Right forelimb (tissue), 1 donor: ENCODE results near the gene ZNF763.
"Not testable (repeated sequence)": the region's sequence is repeated elsewhere in the genome, so short reads cannot be mapped to it uniquely, and the experiment has no call there.

ENCODE experiments used
- DNase-seq: peaks from one replicate; pipeline ENCODE4 v3.0.0-alpha.2; 2018

The ZNF763 gene

DNA sequence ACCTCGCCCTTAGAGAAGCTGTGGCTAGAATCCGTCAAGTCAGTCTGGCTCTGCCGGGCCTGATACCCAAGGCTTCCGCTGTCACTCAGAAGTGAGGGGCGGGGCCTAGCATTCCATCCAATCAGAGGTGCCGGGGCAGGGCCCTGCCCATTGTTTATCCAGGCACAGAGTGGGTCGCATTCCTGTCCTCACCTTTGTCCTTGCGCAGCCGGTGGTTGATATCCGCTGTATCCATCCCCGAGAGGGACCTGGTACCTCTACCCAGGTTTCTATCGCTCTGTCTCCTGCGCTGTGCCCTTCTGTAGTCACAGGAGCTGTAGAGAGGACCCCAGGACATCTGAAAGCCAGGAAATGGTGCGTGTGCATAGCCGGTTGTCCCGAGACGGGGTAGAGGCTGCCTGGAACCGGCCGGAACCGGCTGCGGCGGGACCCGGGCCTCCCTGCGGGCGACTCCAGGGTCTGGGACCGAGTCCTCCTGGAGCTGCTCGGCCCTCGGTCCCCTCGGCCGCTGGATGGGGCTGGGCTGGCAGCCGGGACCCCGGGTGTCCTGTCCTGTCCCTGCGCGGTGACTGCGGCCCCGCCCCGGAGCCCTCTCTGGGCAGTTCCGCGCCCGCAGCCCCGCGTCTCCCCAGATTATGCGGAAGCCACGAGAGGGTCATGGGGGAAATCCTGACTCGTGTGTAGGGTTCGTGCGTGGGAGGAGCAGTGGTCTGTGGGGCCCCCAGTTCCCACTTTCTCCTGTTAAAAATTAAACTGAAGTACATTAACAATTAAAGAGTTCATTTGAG lies at the start of gene ZNF763:
Gene ZNF763, plus strand, starts transcription at position 183 of the 788 bp plus-strand sequence. Its CDS starts 169 bp downstream, at position 352.
- peak; percentile 91 for DNase-seq

DNA sequence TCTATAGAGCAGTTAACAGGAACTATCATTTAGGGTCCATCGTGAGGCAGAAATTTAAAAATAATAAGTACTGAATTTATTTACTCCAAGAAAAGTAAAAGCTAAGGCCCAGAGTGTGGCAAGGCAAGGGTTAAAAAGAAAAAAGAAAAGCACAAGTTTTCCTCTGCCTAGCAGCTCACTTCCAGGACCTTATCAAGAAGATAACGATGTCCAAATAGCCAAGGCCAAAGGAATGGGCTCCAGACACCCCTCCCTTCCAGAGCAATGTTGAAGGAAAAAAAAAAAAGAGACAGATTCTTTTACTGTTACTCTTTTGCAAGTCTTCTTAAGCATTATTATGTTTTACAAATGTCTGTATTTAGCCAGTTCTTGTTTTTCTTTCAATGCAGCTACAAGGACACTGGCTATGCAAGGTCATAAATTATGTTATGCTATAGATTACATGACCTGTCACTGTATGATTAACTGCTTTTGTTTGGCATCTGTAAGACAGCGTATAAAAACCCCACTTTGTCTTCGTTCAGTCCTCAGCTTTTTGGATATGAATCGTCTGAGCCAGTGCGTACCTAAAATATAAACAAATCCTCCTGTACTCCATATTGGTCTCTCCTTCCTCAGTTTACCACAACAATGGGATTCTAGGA lies 42.9 kb upstream of the ZNF763 start:
- no peak for DNase-seq

DNA sequence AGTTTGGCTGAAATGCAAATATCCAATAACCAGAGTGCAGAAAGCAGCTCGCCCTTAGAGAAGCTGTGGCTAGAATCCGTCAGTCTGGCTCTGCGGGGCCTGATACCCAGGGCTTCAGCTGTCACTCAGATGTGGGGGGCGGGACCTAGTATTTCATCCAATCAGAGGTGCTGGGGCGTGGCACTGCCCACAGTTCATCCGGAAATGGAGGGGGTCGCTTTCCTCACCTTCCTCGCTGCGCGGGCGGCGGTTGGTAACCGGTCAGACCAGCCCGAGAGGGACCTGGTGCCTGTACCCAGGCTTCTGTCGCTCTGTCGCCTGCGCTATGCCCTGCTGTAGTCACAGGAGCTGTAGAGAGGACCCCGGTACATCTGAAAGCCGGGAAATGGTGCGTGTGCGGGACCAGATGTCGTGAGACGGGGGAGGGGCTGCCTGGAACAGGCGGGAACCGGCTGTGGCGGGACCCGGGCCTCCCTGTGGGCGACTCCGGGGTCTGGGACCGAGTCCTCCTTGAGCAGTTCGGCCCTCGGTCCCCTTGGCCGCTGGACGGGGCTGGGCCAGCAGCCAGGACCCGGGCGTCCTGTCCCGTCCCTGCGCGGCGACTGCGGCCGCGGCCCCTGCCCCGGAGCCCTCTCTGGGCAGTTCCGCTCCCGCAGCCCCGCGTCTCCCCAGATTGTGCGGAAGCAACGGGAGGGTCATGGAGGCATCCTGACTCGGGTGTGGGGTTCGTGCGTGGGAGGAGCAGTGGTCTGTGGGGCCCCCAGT lies 39.8 kb upstream of the ZNF763 start, which contains the start of gene ZNF700:
Gene ZNF700, plus strand, starts transcription at position 222 of the 765 bp plus-strand sequence. Its CDS starts 104 bp downstream, at position 326.
- DNase-seq, result peak; percentile 96

DNA sequence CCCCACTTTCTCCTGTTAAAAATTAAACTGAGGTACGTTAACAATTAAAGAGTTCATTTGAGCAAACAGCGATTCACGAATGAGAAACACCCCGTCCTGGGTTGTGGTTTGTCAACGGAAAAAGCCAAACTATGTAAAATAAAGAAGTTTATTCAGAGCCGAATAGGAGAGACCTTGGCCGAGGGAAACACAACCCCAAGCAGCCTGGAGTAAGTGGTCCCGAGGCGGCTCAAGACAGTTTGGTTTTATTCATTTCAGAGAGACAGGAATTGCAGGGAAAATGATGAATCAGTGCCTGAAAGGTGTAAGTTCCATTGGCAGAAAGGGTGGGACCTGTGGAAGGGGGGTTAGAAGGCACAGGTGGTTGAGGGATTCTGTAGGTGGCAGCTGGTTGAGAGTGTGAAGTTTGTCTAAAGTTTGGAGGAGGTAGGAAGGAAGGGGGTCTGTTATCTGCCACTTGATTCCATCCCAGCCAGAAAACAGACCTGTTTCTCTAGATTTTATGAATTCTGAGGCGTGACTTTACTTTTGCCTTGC lies 39.1 kb upstream of the ZNF763 start:
- not testable (repeated sequence) for DNase-seq

DNA sequence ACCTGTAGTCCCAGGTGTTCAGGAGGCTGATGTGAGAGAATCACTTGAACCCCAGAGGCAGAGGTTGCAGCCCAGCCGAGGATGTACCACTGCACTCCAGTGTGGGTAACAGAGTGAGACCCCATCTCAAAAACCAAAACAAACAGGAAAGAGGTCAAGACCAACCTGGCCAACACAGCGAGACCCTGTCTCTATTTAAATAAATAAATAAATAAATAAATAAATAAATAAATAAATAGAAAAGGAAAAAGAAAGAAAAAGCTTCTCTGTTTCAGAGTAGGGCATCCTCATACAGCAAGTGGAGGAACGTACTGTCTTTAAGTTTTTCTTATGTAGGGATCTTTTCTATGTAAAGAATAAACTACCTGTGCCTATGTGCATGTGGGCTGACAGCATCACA lies 37.6 kb upstream of the ZNF763 start:
- no peak for DNase-seq

DNA sequence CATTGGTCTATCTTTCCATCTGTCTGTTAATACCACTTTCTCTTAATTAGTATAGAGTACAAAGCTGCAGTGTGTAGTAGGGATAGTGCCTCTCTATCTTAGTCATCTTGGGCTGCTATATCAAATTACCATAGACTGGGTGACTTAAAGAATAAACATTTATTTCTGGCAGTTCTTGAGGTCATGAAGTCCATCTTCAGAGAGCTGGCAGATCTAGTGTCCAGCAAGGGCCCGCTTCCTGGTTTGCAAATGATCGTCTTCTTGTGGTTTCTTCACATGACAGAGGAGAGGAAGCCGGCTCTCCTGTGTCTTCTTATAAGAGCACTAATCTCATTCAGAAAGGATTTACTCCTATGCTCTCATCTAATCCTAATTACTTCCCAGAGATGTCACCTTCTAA lies 33.8 kb upstream of the ZNF763 start:
- DNase-seq, result no peak

DNA sequence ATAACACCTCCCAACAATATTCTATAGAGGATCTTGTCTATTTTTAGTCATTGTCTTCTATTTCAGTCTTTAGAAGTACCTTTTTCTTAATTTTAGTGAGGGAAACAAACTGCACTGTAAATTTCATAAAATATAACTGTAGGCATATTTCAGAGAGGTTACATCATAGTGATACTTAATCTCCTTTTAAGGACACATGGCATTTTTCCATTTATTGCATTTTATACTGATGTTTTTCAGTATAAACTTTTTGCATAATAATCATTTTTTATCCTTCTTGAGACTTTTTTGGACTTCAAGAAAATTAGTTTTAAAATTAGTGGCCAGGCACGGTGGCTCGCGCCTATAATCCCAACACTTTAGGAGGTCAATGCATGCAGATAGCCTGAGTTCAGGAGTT lies 33.3 kb upstream of the ZNF763 start:
- DNase-seq, result no peak

DNA sequence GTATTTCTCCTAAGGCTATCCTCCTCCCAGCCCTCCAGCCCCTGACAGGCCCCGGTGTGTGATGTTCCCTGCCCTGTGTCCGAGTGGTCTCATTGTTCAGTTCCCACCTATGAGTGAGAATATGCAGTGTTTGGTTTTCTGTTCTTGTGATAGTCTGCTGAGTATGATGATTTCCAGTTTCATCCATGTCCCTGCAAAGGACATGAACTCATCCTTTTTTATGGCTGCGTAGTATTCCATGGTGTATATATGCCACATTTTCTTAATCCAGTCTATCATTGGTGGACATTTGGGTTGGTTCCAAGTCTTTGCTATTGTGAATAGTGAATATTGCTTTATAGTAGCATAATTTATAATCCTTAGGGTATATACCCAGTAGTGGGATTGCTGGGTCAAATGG lies 29.0 kb upstream of the ZNF763 start:
- DNase-seq, result not testable (repeated sequence)

DNA sequence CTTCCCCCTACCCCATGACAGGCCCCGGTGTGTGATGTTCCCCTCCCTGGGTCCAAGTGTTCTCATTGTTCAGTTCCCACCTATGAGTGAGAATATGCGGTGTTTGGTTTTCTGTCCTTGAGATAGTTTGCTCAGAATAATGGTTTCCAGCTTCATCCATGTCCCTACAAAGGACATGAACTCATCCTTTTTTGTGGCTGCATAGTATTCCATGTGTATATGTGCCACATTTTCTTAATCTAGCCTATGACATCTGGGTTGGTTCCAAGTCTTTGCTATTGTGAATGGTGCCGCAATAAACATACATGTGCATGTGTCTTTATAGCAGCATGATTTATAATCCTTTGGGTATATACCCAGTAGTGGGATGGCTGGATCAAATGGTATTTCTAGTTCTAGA lies 26.5 kb upstream of the ZNF763 start:
- DNase-seq, result not testable (repeated sequence)

DNA sequence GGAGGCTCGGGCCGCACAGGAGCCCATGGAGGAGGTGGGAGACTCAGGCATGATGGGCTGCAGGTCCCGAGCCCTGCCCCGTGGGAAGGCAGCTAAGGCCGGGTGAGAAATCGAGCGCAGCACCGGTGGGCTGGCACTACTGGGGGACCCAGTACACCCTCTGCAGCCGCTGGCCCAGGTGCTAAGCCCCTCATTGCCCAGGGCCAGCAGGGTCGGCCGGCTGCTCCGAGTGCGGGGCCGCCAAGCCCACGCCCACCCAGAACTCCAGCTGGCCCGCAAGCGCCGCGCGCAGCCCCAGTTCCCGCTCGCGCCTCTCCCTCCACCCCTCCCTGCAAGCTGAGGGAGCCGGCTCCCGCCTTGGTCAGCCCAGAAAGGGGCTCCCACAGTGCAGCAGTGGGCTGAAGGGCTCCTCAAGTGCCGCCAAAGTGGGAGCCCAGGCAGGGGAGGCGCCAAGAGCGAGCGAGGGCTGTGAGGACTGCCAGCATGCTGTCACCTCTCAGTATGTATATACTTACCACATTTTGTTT lies 23.4 kb upstream of the ZNF763 start:
- not testable (repeated sequence) for DNase-seq

DNA sequence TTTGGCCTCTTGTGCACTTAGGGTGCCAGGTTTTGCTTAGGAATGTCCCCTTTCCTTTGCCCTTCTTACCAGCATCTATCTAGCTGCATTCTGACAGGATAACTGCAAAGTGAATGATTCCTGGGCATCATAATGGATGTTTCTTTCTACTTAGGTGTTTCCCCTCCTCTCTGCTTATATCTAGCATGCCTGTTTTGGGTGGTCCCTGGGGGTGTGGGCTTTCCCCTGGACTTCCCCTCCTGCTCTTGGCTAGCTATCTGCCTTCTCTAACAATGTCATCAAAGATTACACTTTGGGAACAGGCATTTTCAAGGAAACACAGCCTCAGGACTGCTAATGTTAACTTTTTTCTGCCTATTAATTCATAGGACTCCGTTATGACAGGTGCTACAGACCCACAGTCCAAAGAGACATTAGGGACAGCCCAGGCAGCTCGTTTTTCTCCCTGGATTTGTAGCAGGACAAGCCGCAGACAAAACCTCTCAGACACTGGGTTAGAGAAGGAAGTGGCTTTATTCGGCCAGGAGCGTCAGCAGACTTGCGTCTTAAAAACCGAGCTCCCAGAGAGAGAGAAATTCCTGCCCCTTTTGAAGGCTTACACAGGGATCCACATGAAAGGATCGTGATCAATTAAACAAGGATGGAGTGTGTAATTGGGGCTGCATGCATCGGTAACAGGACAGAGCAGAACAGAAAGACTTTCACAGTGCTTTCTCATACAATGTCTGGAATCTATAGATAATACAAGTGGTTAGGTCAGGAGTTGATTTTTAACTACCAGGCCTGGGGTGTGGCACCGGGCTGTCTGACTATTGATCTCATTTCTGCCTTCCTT lies 22.6 kb upstream of the ZNF763 start:
- no peak for DNase-seq

DNA sequence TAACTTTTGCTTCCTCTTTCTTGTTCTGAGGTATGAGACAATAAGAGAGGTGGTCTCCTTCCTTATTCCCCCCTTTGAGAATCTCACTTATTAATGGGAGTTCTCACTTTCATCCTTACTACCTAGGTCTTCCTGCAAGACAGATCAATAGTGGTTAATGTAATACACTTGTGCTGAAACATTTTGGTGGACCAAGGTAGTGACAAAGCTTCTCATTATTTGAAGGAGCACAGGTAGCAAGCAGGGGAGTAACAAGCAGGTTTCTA lies 22.1 kb upstream of the ZNF763 start:
- no peak for DNase-seq

DNA sequence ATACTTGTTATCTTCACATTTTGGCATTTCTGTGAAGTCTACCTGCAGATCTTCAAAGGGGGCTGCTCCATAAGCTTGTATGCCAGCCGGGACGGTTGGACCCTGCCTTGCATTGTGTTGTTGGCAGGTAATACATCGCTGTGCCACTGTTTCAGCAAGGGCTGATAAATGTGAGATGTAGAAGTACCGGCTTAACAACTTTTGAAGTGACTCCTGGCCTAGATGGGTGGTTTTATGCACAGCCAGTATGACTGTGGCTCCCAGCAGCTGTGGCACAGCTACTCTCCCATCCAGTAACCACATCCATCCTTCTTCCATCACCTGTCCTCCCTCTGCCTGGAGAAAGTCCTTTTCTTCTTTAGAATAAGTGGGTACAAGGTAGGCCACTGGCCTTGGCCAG lies 20.2 kb upstream of the ZNF763 start:
- DNase-seq, result no peak

DNA sequence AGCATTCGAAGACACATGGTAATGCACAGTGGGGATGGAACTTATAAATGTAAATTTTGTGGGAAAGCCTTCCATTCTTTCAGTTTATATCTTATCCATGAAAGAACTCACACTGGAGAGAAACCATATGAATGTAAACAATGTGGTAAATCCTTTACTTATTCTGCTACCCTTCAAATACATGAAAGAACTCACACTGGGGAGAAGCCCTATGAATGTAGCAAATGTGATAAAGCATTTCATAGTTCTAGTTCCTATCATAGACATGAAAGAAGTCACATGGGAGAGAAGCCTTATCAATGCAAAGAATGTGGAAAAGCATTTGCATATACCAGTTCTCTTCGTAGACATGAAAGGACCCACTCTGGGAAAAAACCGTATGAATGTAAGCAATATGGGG lies 16.2 kb upstream of the ZNF763 start:
- no peak for DNase-seq

DNA sequence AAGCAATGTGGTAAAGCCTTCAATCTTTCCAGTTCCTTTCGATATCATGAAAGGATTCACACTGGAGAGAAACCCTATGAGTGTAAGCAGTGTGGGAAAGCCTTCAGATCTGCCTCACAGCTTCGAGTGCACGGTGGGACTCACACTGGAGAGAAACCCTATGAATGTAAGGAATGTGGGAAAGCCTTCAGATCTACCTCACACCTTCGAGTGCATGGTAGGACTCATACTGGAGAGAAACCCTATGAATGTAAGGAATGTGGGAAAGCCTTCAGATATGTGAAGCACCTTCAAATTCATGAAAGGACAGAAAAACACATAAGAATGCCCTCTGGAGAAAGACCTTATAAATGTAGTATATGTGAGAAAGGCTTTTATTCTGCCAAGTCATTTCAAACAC lies 15.6 kb upstream of the ZNF763 start:
- no peak for DNase-seq

DNA sequence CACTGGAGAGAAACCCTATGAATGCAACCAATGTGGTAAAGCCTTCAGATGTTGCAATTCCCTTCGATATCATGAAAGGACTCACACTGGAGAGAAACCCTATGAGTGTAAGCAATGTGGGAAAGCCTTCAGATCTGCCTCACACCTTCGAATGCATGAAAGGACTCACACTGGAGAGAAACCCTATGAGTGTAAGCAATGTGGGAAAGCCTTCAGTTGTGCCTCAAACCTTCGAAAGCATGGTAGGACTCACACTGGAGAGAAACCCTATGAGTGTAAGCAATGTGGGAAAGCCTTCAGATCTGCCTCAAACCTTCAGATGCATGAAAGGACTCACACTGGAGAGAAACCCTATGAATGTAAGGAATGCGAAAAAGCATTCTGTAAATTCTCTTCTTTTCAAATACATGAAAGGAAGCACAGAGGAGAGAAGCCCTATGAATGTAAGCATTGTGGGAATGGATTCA lies 15.2 kb upstream of the ZNF763 start:
- DNase-seq, result not testable (repeated sequence)

DNA sequence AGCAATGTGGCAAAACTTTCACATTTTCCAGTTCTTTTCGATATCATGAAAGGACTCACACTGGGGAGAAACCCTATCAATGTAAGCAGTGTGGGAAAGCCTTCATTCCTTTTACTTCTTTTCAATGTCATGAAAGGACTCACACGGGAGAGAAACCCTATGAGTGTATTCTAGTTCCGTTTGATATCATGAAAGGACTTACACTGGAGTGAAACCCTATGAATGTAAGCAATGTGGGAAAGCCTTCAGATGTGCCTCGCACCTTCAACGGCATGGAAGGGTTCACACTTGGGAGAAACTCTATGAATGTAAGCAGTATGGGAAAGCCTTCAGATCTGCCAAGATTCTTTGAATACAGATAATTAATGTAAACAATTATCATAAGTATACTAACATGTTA lies 14.5 kb upstream of the ZNF763 start:
- DNase-seq, result no peak

DNA sequence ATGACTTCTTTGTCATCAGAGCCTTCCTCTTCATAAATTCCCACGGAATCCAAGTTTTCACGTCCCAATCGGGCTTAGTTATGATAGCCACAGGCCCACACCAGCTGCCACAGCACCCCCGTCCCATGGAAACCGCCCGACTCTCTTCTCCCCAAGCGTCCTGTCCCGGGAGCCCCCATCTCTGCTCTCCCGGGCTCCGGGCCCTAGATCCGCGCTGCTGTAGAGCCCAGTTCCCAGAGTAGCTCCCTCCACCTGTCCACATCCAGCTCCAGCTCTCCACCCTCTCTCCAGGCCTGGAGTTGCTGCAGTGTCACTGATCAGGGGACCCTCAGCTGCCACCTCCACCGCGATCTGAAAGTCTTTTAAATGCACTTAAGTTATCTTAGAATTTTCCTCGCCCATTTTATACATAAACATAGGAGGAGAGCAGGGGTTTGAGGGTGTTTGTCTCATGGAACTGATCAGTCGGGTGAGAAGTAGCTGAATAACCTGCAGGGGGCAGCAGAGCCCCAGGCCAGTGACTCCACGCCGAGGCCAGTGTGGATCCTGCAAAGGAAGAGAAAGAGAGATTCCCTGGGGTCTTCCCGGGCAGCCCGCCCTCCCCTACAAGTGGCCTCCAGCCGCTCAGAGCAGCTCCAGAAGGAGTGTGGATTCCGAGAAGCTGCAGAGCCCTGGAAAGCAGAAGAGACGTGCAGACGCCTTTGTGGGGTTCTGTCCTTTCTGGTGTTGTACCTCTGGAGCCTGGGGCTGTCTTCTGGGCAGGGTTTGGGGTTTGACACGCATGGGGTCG lies 1.1 kb upstream of the ZNF763 start:
- peak; percentile 91 for DNase-seq

DNA sequence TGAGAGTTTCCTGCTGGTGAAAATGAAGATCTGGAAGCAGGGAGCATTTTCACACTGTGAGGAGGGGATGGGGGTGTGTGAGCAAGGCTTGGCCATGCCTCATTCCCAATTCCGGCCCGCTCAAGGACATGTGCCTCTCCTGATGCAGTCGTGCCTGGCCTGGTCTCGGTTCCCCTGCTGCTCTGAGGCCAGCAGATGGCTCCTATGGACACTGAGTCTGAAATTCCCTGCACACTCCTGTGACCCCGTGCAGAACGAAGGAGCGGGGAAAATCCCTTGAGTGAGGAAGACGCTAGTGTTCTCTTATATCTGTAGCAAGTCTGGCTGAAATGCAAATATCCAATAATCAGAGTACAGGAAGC lies 363 bp upstream of the ZNF763 start:
- no peak for DNase-seq

DNA sequence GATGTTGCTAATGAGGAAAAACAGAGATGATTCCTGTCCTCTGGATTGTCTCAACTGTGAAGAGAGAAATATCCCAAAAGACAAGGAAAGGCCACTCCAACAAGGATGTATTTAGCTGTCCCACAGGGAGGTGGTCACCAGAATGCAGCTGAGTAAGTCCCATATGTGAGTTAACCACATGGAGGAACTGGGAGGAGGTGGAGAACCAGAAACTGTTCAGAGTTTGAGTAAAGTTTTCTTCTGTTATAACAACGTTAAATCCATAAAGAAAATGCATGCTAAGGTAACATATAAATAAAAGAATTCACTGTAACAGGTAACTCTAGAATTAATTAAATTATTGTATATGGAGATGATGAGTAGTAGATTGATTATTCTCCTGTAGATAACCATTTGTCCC lies 5.3 kb downstream of the ZNF763 start:
- DNase-seq, result no peak

DNA sequence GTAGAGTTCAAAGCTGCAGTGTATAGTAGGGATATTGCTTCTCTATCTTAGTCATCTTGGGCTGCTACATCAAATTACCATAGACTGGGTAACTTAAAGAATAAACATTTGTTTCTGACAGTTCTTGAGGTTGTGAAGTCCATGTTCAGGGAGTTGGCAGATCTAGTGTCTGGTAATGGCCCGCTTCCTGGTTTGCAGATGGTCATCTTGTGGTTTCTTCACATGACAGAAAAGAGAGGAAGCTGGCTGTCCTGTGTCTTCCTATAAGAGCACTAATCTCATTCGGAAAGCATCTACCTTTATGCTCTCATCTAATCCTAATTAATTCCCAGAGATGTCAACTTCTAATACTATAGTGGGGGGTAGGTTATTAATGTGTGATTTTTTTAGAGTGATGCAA lies 6.2 kb downstream of the ZNF763 start:
- no peak for DNase-seq
